NCI-H1930 (cell line): Measurements from ENCODE around the gene NSRP1.
"Not testable (repeated sequence)": the region's sequence is repeated elsewhere in the genome, so short reads cannot be mapped to it uniquely, and the experiment has no call there.

ENCODE experiments used
- DNase-seq, 2 experiments: peaks; one replicate each; lab custom pipeline; 2025; lab: John Stamatoyannopoulos, UW

NSRP1 gene

DNA sequence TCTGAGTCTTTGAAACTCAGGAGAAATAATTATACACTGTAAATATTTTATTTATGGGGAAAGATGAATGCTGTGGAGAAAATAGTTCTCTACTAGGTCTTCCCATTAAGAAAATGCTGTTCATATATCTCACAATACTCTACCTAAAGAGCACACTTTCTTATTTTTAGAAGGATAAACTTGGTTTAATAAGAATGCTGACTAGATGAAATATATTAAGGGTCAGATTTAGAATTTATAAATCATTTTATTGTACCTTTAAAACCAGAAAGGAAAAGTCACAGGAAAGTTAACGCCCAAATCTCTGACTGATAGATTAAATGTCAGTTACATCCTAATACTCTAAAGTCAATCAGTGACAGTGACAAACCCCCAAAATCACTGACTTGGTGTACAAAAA is 70.1 kb downstream of the NSRP1 start:
- DNase-seq = no peak

DNA sequence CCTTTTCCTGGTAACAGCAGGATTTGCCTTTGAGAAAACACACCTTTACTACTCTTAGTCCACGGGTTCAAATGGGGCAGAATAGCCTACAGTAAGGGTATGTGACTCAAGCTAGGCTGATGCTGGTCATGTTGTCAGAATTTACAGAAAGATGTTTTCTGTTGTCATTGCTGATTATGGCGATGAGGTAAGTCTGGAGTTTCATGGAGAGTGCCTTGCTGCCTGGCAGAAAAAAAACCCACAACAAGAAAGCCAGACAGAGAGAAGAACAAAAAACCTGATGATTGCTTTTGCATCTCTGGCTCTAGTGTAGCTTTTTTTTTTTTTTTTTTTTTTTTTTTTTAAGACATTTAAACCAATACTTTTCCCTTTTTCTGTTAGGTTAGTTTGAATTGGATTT is 71.0 kb downstream of the NSRP1 start:
- no peak for DNase-seq

DNA sequence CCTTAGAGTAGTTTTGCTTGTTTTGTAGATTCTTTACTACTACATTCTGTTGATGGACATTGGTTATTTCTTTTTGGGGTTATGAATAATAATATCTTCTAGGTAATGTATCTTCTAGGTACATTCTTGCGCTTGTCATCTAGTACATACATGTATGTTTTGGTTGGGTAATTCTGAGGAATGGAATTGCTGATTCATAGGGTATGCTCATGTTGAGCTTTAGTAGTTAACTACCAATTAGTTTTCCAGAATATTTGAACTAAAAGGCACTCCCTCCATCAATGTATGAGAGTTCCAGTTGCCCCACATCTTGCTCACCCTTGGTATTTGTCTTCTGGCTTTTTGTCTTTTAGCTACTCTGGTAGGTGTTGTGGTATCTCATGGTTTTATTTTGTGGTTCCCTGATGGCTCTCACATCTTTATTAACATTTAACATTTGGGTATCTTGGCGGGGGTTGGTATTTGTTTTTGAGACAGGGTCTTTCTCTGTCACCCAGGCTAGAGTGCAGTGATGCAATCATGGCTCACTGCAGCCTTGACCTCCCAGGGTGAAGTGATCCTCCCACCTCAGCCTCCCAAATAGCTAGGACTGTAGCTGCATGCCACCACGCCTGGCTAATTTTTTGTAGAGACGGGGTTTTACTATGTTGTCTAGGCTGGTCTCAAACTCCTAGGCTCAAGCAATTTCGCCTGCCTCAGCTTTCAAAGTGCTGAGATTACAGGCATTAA is 71.8 kb downstream of the NSRP1 start:
- DNase-seq = no peak

DNA sequence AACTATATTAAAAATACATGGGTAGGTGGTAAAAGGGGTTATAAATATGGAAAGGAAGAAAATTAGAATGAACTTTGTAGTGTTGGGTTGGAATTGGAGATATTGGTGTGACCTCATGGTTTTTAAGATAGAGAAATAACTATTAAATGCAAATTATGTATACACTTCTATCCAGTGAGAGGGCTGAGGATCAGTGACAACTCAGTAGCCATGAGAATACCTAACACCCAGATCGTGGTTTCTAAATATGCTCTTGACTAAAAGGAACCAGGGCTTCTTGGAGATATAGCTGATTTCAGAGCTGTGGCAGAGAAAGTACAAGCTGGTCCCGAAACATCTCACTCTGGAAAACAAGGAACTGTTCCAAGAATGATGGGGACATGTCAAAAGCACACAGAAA is 74.5 kb downstream of the NSRP1 start:
- DNase-seq = no peak

DNA sequence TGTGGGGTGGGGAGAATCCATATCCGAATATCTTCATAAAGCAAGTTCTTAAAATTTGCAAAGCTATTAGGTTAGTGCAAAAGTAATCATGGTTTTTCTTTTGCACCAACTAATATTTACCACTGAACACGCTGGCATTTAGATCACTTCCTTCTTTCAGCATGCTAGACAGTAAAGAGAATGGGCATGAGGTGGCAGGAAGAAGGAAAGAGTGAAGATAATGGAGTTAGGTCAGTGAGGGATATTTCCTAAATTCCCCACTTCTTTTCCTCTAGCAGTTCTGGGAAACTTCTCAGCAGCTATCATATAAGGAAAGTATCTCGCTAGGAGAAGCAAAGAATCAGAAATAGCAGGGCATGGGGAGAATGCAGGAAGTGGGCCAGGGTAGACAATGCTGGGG is 79.9 kb downstream of the NSRP1 start:
- no peak for DNase-seq

DNA sequence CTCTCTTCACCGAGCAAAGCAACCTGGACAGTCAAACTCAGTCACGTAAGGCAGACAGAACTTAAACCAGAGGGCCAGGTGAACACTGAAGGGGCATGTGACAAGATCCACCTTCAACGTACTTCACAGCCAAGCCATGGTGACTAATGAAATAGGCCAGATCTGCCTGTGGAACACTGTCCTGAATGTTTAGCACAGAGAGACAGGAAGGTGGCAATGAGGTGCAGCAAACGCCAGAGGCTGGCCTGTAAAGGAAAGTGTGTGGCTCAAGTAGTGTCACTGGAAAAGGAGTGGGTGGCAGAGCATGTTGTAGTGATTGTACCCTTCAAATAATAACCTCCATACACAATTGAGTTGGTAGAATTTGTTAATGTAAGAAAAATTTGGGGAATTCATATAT is 80.8 kb downstream of the NSRP1 start:
- DNase-seq = no peak

DNA sequence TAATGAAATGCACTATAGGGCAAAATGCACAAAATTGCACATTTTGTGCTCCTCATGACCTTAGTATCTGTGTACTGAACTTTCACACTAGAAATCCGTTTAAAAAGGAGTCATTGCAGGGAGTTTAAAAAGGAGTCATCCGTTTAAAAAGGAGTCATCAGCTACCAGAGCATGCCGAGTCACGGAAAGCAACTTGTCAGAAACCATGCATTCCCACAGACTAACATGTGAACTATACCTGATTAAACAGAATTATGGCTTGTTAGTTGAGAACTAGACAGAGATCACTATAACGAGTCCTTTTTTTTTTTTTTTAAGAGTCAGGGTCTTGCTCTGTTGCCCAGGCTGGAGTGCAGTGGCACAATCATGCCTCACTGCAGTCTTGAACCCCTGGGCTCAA is 83.0 kb downstream of the NSRP1 start:
- no peak for DNase-seq

DNA sequence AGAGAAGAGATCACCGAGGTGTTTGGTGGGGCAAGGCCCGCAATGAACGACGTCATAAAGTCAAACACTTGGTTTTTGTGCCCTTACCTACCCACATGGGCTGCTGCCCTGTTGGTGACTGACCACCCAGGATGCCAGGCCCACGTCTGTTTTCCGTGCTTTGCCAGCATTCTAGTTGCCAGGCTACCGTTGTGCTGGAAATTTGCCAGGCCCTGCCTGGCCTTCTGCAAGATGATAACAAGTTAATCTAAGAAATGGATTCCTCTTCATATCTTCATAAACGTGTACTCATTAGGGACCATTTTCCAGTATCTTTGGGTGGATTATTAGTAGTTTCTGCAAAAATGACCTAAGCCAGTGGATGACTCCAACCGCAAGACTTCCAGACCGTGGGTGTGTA is 83.5 kb downstream of the NSRP1 start:
- no peak for DNase-seq

DNA sequence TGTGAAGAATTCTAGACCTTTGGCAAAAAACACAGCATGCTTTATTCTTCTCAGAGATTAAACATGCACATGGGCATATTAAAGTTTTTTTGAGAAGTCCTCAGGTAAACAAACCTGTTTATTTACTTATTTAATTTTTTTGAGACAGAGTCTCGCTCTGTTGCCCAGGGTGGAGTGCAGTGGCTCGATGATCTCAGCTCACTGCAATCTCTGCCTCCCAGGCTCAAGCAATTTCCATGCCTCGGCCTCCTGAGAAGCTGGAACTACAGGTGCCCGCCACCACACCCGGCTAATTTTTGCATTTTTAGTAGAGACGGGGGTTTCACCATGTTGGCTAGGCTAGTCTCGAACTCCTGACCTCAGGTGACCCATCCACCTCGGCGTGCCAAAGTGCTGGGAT is 84.0 kb downstream of the NSRP1 start:
- DNase-seq = not testable (repeated sequence)

DNA sequence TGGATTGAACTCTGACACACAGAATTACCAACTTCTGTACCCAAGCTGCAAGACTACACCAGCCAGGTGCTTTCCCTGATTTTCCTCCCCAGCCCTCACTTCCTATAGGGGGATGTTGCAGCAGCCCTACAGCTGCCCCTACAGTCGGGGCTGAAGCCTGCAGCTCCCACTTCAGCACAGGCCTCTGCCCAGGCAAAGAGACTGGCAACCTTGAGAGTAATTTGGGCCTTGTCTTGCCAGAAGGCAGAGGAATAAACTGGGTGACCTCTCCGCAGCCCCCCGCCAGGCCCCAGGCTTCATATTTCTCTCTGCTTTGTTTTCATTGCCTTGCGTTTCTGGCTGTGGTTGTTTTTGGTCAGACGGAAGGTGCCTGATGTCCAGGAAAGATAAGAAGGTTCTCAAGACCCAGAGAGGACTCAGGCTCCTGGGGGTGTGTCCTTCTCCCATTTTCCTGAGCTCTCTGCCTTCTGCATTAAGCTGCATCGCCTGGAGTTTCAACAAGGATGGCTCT is 86.9 kb downstream of the NSRP1 start:
- DNase-seq = no peak

DNA sequence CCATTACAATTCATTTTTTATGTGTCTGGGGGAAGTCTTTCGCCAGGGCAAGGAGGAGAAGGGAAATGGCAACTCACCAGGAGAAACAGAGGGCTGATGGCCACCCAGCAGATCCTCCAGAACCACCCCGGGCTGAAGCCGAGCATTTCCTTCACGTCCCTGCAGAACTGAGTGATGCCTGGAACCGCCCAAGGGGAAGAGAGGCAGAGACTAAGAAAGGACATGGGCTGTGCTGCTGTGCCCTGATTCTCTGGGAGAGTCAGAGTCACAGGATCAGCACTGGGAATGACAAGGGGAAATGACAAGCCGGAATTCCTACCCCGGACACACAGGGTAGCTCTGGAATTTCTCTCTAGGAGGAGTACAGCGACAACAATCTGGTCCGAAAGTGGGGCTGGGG is 91.0 kb downstream of the NSRP1 start:
- DNase-seq = no peak

DNA sequence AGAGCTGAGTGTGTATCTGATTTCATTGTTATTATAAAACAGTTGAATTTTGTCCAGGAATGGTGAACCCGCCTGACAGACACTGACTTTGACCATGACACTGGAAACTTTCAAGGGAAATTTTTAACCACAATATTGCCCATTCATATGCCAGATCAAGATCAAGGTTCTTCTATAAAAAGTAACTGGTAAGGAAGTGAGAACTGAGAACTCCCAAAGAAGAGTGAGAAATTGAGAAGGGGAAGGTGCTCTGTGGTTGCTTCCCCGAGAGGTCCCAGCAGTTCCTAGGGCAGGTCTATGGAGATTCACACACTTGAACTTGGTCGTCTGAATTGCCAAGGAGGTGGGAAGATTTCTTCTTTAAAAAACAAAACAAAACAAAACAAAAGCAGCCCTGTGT is 91.6 kb downstream of the NSRP1 start:
- no peak for DNase-seq

DNA sequence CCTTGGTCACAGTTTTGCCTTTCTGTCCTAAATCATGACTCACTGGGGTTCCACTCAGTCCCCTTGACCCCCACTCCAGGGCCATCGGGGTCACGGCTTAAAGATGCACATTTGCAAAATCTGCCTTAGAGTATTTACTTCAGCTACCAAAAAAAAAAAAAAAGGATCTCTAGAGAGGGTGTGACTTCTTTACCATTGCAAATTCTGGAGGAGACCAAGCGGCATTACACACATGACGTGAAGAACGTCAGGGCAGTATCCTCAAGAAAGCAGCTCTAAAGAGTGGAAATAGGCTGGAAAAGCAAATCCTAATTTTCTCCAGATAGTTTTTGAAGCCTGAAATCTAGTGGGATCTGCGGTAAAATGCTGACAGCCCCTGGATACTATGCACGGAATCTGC is 93.3 kb downstream of the NSRP1 start:
- no peak for DNase-seq

DNA sequence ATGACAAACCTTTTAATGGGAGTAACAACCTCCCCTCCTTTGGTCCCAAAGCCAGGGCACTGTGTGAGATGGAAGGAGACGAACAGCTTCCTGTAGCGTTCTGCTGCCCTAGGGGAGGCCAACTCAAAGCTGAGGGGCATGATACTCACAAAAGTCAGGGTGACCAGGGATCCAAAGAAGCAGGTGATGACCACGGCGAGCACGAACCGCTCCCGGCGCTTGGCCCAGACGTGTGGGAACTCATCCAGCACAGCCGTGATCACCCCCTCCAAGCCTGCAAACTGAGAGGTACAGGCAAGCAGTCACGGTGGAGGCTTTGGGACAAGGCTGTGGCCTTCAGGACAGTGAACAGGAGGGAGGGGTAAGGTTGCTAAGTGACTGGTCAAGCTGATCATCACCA is 93.8 kb downstream of the NSRP1 start:
- DNase-seq = no peak

DNA sequence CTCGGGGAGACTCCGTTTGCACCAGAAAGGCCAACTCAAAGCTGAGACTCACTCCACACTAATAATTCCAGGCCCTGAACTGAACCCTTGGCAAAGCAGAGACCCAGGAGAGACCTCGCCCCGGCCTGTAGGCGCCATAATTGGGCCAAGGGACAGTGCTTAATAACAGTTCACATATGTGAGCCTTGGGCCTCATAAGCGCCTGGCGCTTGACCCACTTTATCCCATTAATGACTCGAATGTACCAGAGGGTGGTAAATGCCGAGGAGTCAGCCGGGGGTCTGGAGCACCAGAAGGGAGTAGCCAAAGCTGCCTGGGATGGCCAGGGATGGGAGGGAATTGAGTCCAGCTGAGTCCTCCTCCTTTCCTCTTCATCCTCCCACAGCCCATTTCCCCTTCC is 94.3 kb downstream of the NSRP1 start:
- DNase-seq = no peak

DNA sequence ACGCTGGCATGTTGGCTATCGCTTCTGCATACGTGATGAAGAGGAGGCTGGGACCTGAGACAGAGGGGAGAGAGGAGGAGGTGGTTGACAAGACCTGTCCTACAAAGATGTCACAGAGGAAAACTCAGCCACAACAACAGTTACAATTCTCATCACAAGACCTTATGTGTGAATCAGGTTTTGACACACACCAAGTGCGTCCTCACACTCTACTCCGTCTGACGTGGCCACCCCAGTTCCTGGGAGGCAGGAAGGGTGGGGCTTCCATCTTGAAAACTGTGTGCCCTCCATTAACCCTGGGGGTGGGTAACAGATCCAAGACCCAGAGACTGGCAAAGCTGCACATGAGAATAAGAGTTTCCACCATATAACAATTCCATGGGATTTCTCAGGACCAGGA is 94.8 kb downstream of the NSRP1 start:
- no peak for DNase-seq

DNA sequence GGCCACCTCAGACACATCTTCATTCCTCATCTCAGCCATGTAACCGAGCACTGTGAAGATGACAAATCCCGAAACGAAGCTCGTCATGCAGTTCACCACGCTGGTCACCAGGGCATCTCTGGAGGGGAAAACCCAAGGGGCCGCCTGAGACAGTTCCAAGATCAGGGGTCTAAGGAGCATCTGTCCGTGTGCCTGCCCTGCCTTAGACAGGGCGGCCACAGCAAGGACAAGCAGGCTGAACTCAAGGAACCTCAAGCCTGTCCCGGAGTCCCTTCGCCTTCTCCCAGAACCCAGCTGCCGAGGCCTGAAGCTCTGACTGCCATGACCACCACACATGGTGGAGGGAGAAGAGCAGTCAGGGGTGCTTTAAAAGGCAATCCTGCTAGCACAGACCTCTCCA is 96.1 kb downstream of the NSRP1 start:
- no peak for DNase-seq

DNA sequence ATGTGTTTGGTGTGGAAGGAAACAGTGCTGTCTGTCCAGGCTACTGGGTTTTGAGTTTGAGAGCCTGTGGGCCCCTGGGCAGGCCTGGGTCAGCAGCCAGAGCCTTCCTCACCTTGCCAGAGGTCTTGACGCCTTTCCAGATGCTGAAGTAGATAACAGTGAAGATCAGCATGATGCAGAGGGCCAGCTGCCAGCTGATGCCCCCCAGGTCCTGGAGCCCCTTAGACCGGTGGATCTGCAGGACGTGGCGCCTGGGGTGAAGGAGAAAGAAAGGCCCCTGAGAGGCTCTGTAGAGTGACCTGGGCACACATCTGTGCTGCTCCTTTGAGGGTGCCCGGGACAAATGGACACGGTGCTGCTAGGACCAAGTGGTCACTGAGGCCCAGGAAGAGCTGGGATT is 100.4 kb downstream of the NSRP1 start:
- DNase-seq = no peak

DNA sequence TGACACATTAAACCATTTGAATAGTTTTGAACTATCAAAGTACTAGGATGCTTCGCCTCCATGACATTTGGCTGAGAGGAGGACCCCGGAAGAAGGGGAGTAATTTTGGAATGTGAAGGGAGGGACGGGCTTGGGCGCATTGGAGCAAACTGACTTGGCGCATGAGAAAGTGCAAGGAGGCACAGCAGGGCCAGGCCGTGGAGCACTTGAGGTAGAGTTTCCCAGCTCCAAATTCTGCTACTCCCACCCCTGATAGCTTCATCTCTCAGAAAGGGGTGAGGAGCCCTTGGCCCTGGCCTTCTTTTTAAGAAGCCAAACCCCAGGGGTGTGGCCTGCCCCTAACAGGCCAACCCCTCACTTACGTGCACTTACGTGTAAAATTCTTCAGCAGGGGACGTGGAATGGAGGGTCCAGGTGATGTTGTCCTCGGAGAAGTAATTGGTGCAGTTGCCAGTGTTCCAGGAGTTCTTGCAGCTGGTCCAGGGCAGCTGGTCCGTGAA is 101.2 kb downstream of the NSRP1 start:
- no peak for DNase-seq

DNA sequence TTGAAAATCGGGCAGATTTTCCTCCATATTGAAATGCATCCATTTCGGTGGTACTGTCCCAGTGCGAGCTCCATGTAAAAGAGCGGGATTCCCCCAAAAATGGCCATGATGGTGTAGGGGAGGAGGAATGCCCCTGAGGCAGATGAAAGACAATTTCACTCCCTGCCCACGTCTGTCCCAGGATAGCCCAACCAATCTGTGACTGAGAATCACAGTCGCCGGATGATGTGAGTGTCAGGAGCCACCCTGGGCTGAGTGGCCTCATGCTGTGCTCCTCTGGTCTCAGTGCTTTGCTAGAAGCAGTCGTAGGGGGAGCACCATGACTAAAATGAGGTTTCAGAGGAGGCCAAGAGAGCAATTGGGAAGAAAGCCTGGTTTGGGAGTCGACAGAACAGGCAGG is 102.2 kb downstream of the NSRP1 start:
- DNase-seq = no peak

DNA sequence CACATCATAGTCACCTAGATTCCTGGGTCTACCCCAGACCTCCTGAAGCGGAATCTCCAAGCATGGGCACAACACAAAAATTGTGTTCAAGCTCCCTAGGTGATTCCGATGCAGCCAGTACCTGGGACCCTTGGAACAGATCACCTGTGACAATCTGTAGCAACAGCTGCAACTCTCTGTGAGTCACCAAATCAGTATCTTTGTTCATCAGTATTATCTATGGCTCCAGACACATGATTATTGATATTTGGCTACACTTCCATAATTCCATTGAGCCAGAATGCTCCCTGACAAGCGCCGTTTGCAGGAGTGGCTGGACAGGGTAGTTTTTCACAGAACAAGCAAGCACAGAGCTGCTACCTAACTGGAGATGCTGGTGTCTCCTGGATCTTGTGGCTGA is 102.7 kb downstream of the NSRP1 start:
- DNase-seq = no peak

DNA sequence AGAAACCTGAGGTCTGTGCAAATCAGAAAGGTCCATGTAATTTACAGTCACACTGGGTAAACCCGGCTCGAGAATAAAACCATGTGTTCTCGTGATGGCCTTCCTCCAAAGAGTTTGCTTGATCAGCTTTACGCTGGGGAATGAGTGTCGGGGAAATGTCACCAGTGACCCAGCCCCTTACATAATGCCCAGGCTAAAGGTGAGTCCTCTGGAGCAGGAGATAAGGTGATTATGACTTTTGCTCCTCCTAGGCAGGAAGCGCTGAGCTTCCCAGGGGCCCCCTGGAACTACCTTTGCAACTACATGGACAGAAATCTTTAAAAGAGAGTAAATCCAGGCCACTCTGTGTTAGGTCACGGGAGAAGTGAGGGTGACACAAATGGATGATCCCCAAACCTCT is 103.2 kb downstream of the NSRP1 start:
- no peak for DNase-seq

DNA sequence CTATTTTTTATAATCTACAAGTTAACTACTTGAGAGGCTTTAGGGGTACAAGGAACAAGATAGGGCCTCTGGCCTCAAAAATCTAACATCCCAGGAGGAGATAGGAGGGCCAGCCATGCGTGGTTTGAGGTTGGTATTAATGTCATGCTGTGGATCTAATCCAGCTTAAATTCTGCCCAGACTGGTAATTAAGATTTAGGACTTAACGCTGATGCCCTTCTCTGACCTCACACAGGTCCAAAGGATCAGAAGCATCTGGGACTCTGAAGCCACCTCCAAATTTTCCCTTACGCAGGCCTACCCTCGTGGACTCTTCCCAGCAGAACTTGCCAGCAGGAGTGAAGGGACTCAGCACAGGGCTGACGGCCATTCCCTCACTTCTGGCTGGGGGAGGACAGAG is 103.8 kb downstream of the NSRP1 start:
- no peak for DNase-seq

DNA sequence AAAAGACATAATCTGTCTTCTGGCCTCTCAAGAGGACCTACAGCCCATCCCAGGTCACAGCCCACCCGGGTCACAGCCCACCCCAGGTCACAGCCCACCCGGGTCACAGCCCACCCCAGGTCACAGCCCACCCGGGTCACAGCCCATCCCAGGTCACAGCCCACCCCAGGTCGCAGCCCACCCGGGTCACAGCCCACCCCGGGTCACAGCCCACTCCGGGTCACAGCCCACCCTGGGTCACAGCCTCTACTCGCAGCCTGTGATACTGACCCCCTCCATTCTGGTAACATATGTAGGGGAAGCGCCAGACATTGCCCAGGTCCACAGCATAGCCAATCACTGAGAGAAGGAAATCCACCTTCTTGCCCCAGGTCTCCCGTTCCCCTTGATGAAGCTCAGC is 104.7 kb downstream of the NSRP1 start:
- no peak for DNase-seq
